Measurements from ENCODE around the gene MED22.
"Not testable (repeated sequence)": the region's sequence is repeated elsewhere in the genome, so short reads cannot be mapped to it uniquely, and the experiment has no call there.

The MED22 gene

DNA sequence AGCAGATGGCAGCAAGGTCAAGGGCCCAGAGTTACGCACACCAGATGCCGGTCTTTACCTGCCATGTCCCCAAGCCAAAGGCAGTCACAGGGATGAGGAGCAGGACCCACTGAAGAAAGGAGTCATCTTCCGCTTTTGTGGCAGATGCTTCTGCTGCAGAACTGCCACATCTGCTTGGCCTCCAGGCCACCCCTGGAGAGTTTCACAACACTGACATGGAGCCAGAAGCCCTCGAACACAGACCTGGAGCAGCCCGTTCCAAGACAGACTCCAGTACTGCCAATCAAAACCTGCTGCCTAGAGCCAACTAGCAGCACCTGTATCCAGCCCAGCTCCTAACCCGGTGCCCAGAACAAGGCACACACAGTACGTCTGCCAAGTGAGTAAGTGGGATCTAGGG is 6.8 kb upstream of the MED22 start:
- ATAC-seq, result no peak

DNA sequence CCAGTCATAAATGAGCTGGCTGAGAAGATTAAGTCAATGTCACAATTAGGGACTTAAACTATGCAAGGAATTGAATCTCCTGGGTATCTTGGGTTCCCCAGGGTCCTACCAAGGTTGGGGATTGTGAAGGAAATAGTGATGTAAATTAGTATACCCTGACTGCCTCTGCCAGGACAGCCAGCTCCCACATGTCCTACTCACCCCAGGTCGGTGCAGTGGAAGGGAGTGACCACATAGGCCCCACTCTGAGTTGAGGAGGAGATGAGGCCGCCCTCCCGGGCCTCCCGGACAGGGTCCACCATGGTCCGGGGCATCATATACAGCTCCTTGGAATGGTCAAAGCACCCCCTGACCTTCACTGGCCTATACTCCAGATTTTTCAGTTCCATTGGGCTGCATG is 5.6 kb upstream of the MED22 start:
- ATAC-seq, result no peak

DNA sequence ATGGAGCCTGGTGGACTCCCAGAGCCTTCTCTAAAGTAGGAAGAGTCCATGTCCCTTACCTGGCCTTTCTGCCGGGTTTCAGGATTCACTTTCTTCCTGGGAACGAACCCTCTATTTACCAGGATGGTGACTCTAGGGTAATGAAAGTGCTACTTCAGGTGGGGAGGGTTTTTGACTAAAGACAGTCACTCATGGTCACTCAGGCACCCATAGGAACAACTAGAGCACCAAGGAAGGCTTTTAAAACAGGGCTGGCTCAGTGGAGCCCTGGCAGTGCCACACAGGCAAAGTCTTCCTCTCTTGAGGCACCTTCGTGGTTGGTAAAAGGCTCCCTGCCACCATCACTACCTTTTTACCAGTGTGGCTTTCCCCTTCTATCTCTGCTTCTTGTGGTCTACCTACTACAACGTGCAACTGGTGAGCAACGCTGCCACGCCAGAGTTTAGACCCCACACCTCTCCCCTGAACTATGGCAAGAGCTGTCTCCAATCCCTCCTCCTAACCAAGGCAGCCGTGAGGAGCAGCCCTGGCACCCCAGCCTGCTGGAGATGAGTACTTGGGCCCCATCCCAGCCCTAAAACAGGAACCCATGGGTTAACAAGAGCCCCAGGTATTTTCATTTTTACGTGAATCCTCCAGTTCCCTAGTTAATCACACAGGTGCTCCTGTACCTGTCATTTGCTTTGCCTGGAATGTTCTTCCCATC is 4.9 kb upstream of the MED22 start:
- ATAC-seq, result no peak

DNA sequence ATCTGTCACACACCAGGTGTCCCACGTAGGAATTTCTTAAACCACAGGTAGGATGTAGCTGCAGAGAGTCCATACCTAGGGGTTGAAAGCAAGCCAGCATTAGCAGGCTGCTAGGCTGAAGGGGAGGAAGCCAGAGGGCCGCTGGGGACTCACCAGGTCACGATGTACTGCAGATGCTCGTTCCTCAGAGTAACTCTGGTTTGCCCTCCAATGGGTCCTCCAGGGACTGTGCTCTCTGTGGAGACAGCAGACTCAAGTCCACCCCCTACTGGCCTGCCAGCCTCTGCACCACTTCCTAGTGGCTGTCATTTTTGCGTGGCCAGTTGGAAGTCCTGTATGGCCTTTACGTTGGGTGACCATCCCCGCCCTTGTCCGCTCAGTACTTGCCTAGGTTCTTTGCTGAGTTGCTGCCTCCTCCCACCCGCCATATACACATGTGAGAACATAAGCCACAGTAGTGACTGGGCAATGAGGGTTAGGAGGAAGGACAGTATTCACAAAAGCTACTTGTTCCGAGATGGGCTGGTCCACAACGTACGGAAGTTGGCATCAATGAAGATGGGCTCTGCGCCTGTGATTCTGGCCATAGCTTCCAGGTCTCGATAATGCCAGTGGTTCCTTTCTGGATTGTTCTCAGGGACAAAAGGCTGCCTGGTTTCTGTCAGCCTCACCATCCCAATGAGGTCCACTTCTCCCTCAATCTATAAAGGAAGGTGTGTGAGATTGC is 4.1 kb upstream of the MED22 start:
- no peak for ATAC-seq

DNA sequence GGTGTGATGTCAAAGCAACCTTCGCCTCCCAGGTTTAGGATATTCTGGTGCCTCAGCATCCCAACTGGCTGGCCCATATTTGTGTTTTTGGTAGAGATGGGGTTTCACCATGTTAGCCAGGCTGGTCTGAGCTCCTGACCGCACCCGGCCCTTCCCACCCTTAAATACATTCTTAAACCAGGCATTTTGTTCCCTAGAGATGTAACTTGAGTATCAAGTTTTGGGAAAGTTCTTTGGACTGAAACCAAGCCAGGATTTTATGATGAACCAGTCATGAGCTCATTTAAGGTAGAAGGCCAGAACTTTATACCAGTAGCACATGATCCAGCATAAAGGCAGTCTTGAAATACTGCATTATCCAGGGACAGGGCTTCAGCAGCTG is 3.6 kb upstream of the MED22 start:
- no peak for ATAC-seq

DNA sequence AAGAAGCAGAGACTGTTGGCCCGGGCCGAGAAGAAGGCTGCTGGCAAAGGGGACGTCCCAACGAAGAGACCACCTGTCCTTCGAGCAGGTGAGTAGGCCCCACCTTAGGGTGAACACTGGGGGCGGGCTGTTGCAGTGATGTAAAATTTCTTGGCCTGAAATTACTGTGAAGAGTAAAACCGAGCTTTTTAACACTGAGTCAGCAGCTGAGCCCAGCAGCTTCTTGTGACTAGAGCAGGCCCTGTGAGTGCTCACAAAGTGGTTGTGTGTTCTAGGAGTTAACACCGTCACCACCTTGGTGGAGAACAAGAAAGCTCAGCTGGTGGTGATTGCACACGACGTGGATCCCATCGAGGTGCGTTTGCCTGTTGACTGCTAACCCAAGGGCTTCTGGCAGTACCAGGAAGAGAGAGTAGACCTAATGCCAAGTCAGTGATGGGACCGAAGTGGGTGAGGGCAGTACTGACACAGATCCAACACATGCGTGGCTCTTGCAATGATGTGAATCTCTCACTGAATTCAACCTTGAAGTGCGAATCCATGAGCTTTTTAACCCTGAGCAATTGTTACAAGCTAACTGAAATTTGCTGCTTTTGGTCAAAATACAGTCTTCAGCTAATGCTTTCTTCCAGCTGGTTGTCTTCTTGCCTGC is 2.2 kb upstream of the MED22 start:
- ATAC-seq, result peak; percentile 14 to 22

DNA sequence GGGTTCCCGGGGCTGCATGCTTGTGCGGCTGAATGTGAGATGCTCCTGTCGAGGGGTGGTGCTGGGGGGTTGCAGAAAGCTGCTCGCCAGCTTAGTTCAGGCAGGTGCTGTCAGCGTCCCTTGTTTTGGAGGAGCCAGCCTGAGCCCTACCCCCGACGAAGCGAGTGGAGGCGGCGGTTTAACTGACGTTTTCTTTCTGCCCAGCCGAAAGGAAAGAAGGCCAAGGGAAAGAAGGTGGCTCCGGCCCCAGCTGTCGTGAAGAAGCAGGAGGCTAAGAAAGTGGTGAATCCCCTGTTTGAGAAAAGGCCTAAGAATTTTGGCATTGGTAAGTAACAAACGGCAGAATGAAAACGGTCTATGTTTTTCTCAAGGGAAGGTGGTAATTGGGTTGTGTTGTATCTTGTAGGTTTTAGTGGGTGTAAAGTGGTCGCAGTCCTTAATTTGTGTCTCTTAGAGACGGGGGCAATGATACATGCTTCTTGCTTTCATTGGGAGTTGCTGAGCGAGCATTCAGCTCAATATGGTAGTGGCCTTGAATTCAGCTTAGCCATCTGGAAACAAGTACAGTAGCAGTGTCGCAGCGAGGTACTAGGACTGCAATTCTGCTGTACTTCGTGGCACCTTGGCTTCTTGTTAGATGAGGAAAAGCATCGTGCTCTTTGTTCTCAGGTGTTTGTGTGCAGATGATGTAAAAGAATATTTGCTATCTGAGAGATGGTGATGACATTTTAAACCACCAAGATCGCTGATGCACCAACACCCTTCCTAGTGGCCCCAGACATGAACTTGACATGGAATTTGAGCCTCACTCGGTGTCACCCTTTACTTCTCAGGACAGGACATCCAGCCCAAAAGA is 1.0 kb upstream of the MED22 start:
- ATAC-seq, result no peak

DNA sequence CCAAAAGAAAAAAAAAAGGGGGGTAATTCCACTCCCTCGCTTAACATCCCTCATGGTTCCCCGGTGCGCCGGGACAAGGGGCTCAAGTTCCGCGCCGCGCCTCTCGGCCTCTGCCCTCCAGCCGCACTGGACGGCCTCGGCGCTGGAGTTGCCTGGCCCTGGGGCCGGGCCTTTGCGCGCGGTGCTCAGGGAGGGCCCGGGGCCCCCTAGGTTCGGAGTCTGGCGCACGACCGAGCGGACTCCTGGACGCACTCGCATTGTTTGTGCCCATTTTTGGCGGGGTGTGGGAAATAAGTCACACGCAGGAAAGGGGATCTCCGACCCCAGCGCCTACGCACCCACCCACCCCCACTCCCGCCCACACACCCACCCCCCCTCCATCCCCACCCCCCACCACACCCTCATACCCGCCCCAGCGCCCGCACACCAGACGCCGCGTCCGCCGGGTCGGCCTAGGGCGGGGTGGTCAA is 381 bp downstream of the MED22 start:
- peak; percentile 30 to 41 for ATAC-seq

DNA sequence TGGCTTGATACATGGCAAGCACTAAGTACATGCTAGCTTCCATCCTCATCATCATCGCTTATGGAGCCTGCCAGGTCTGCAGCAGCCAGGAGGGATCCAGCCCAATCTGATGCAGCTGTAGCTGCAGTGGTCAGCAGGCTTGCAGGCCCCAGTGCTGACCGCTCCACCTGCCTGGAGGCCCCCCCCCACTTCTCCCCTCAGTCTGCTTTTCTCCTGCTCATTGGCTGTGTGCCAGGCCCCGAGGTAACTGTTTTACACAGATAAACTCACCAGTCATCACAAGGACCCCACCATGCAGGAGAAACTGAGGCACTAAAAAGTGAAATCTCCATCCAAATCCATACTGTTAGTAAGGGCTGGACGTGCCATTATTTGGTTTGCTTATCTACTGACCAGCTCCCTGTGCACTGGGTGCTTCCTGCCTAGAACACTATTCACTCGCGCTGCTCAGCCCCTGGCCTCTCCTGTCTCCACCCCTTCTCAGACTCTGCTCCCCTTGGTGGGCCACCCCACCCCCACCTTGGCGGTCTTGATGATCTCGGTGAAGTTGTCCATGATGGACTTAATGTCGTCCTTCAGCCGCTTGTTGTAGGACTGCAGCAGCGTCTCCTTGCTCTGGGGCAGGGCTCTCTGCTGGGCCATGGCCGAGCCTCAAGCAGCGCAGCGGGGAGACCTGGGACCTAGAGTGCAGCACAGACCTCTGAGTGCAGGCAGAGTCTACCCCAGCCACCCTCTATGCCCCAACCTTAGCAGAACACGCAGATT is 1.7 kb downstream of the MED22 start:
- ATAC-seq, result no peak

DNA sequence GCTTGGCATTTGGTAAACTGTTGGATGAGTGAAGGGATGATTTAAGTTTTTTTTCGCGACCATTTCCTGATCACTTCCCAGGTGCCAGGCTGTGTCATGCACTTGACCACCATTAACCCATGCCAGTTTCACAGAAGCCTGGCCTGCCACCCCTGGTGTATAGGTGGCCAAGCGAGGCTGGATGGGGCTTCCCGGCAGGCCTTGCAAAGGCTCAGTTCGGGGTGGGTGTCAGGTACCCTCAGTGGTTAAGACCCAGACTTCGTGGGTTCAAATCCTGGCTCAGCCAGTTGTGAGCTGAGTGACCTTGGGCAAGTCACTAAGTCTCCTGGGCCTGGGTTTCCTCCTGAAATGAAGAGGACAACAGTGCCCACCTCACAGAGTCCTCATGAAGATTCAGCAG is 2.3 kb downstream of the MED22 start:
- ATAC-seq, result no peak

DNA sequence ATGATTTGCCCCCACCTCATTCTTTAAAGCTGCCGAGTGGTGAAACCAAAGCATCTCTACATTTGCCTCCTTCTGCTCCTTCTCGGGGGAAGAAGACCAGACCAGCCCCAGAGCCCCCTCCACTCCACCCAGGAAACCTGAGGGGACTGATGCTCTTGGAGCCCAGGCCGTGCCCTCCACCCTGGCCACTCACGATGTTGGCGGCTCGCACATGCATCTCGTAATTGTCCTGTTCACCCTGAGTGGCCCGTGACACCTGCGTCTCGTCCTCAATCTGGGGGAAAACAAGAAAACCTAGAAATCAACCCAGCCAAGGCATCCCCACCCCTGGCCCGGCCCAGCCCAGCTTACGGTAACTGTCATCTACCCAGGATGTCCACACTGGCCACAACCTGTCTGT is 3.0 kb downstream of the MED22 start:
- no peak for ATAC-seq

DNA sequence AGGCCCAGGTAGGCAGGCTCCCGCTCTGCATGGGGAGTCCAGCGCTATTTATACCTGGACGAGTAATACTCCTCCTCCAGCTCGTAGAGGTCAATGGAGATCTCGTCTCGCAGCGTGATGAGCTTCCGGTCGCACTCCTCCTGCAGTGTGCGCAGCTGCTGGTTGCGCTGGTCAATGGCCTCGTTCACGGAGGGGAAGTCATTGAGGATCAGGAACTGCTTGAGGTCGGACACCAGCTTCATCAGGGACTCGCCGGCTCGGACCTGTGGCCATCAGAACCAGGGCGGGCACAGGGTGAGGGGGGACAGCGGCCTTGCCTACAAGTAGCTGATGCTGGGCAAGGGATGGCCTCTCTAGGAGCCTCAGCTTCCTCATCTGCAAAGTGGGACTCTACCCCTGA is 3.9 kb downstream of the MED22 start:
- no peak for ATAC-seq

DNA sequence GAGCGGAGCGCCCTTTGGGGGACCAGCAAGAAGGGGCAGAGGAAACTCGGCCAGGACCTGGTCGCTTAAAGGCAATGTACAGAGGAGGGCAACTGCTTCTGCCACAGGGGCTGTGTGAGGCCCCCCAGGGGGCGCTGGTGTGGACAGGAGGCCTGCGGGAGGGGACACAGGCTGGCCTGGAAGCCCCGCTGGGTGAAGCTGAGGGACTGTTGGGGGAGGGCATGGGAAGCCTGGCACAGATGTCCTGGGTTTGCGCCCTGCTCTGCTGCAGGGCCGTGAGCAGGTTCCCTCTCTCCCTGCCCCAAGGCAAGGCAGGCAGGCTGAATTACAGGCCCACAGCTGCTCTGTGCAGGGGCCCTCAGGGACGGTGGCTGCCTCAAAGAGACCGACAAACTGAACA is 5.4 kb downstream of the MED22 start:
- ATAC-seq, result no peak

DNA sequence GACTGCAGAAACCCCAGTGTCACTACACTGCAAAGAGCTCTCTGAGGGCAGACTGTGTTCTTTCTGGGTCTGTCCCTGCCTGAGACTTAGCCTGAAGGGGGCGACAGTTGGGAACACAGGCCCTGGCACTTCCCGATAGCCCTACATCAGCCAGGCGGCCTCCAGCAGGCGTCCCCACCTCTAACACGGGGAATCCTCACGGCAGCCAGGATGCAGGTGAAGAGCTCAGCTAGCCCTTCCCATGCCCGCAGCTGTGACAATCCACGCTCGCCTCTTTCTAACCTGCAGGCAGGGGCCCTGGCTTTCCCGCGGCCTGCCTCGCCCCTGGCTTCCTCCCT is 5.9 kb downstream of the MED22 start:
- ATAC-seq, result no peak

DNA sequence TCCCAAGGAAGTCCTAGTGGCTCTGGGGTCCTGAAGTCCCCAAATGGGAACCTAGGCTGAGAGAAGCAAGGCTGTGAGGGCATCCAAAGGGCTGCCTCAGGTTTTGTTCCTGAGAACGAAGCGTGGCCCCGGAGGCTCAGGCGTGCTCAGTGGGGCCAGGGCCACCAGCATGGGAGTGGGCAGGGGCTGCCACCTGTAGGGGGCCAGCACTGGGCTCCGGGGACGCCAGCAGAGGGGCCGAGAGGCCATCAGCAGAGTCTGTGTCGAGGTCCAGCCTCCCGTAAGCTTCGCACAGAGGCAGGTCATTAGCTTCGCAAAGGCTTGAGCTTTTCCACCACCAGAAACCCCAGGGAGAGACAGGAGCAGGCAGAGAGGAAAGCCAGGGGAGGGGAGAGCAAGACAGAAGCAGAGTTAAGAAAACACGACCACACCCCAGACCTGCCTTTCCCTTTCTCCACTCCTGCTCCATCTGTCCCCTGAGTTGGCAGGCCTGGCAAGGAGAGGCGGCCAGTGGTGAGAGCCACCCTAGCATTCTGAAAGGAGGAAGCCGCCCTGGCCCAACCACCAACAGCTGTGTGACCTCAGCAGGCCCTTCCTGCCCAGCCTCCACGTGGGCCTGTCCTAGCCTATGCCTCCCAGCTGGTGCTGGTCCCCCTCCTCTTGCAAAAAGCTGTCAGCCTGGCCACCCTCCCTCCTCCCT is 6.4 kb downstream of the MED22 start:
- no peak for ATAC-seq

DNA sequence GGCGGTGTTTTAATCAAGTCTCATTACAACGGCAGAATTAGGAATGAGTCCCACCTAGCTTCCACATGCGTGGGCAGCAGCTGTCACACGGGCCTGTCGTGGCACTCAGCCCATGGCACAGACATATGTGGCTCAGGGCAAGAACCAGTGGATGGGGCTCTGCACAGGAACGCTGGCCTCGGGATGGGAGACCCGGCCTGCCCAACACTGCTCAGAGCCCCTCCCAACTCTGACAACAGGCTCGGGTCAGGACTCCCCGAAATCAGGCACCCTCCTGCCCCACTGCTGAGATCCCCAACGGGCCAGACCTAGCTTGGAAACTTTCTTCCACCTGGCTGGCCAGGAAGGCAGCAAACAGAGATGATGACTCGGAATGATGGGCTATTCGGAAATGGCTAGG is 7.0 kb downstream of the MED22 start:
- ATAC-seq, result no peak

DNA sequence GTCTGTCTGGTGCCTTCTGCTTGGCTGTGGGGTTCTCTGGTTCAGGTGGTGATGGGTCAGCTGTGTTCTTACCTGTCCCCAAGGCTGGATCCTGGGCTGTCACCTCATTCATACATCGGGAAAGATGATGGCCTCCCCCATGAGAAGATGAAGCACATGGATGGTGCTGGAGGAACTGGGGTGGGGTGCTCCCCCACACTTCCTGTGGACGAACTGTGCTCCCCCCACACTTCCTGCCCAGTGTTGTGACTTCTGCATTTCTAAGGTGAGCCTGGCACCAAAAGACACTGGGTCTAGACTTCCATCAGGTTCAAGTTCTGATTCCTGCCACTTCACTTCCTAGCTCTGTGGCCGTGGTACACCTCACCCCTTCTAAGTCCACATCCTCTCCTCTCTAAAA is 7.7 kb downstream of the MED22 start:
- ATAC-seq, result no peak

DNA sequence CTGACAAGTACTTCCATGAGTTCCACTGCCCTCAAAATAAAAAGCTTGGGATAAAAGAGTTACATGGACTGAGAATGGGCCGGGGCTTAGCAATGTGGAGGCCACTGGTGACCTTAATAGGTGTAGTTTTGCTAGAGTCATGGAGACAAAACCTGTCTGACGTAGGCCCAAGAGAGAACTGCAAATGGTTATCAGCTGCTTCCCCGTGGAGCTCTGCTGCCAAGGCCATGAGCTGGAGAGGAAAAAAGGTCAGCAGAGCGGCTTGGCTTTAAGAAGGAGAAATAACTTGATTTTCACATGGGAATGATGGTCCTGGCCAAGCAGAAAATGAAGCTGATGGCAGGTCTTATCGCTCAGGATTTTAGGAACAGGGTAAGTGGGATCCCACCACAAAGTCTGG is 8.3 kb downstream of the MED22 start:
- no peak for ATAC-seq

DNA sequence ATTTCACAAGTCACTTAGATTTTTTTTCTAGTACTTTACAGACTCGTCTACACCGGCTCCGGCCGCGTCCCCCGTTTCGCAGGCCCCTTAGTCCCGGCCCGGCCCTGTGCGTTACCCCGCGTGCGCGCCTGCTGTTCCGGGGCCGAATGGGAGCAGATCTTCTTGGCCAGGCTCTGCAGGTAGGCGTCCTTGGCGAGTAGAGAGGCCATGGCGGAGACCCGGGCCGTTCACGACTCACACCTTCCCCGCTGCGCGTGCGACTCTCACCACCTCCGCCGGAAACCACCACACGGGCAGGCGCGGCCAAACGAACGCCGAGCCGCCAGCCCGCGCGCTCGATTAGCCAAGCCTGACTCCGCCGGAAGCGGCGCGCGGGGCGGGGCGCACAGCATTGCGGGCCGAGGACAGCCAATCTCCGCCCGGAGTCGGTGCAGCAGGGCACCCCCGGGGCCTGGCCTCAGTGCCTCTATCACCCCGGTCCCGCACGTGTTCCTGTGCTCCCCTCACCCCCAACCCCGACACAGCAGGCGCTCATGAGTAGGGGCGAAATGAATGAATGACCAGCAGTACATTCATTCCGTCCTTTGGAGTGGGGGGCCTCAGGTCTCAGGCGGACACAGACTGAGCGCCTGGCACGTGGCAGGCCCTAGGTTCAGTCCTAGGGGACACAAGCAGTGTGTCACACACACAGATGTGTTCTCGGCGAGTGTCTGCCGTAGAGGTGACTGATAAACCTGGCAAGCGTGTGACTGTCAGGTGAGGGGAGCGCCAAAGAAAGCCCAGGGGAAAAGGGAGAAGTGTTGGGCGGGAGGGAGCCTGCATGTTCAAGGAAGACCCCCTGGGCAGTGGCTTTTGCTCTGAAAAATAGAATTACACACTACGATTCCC is 11.8 kb downstream of the MED22 start, which contains the start of gene SURF6:
Gene SURF6 (minus strand): TSS at position 265 of the 888 bp plus-strand sequence. CDS start 56 bp downstream, at position 209.
- ATAC-seq, result peak; percentile 96

DNA sequence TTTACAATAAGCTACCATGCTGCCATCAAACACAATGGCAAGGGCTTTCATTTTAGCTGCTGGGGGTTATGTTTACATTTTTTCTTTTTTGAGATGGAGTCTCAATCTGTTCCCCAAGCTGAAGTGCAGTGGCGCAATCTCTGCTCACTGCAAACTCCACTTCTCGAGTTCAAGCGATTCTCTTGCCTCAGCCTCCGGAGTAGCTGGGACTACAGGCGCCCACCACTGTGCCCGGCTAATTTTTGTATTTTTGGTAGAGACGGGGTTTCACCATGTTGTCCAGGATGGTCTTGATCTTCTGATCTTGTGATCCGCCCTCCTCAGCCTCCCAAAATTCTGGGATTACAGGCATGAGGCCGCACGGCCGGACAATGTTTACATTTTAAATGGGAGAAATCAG is 13.0 kb downstream of the MED22 start:
- ATAC-seq, result not testable (repeated sequence)

DNA sequence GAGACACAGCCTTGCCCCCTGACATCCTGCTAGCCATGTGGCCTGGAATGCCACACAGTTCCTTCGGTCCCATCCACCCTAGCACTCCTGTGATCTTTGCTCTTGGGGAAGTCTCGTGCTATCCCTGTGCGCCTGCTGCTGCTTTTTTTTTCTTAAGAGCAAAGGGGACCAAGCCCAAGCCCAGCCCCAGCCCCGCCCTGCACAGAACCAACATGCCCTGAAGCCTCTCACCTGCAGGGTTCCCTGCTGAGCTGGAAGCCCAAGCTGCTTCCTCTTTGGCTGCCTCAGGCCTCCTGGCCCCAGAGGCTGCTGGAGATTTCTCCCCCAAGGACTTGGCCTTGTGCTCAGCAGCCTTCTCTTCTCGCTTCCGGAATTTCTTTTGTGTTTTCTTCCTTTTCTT is 13.8 kb downstream of the MED22 start:
- ATAC-seq, result no peak

Measured in activated CD4-positive, CD25-positive, alpha-beta regulatory T cell treated with anti-CD3 and anti-CD28 coated beads, Interleukin-2, amount 50 U/mL, for 24 hours (primary cell).